Left ventricle myocardium inferior (tissue), 1 donor: ENCODE measurements around the gene CEP72. TPM values are rescaled to one million over a fixed set of nuclear protein-coding genes. Genes with fewer than 3 reads are reported as not detected.

Experiments used
- DNase-seq: peaks from one replicate; pipeline ENCODE4 v3.0.0-alpha.2; 2020
- H3K27ac ChIP-seq: fragments of 200-600 bp; replicated peaks from 2 replicates; pipeline ENCODE4 v1.8.0; 2021
- H3K27me3 ChIP-seq: fragments of 200-600 bp; 2 replicates; pipeline ENCODE4 v1.8.0; 2021; ENCODE audit warnings: low read depth
- H3K36me3 ChIP-seq: fragments of 200-600 bp; 2 replicates; pipeline ENCODE4 v1.8.0; 2021
- H3K4me1 ChIP-seq: fragments of 200-600 bp; 2 replicates; pipeline ENCODE4 v1.8.0; 2021
- H3K4me3 ChIP-seq: fragments of 200-600 bp; 2 replicates; pipeline ENCODE4 v1.8.0; 2021; ENCODE audit warnings: mild to moderate bottlenecking, moderate library complexity
- H3K9me3 ChIP-seq: fragments of 200-600 bp; replicated peaks from 2 replicates; pipeline ENCODE4 v1.8.0; 2021
- intact Hi-C: fragments of 100-400 bp; cut with micrococcal nuclease; formaldehyde crosslinking; loops from one replicate; pipeline ENCODE4 v1.11.0; 2022
- total RNA-seq: library from RNA; stranded (reverse); fragmentation: NEBNext Ultra II Directional; extraction: Animal tissue kit (Norgen Biotek cat#: 25700); gene quantifications from one replicate; pipeline ENCODE4 v1.2.1, GENCODE V29; 2021
- TF ChIP-seq, protein P1 (sequence below): fragments of 200-600 bp; IDR thresholded peaks from 2 replicates; pipeline ENCODE4 v1.8.0; 2021; ENCODE audit warnings: antibody characterized with exemption, mild to moderate bottlenecking, borderline replicate concordance
- donor health status: DM: no; HTN: yes; CAD: no; lungs with severe emphysema.

CEP72 gene
- total RNA-seq, 1 donor from 2014 or later = 1.7 TPM

DNA sequence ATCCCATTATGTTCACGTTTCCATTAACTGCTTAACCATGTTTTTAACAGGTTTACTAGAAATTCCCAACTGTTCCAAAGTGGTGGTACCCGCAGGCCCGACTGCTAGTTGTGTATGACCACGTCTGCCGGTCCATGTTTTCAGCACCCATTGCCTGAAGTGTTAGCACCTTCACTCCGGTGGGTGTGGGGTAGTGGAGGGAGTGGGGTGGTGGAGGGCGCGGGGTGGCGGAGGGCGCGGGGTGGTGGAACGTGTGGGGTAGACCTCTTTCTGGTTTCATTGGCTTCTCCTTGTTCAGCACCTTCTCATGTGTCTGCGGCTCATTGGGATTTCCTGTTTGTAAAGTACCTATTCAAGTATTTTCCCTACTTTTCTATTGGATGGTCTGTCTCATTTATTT is 43.3 kb downstream of the CEP72 start:
- Histone ChIP-seq H3K27ac (no peak overlapping the region), H3K4me1 (no peaks in the 10 kb centered on the region), H3K36me3 (peaks cover 22% of the 10 kb centered on the region), H3K9me3 (peaks cover 9% of the 10 kb centered on the region), H3K4me3 (no peak overlapping the region), H3K27me3 (no peaks in the 10 kb centered on the region)
- no peak for DNase-seq
- TF ChIP-seq, protein P1, sequence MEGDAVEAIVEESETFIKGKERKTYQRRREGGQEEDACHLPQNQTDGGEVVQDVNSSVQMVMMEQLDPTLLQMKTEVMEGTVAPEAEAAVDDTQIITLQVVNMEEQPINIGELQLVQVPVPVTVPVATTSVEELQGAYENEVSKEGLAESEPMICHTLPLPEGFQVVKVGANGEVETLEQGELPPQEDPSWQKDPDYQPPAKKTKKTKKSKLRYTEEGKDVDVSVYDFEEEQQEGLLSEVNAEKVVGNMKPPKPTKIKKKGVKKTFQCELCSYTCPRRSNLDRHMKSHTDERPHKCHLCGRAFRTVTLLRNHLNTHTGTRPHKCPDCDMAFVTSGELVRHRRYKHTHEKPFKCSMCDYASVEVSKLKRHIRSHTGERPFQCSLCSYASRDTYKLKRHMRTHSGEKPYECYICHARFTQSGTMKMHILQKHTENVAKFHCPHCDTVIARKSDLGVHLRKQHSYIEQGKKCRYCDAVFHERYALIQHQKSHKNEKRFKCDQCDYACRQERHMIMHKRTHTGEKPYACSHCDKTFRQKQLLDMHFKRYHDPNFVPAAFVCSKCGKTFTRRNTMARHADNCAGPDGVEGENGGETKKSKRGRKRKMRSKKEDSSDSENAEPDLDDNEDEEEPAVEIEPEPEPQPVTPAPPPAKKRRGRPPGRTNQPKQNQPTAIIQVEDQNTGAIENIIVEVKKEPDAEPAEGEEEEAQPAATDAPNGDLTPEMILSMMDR = no peak
- intact Hi-C loops = no loop called here

DNA sequence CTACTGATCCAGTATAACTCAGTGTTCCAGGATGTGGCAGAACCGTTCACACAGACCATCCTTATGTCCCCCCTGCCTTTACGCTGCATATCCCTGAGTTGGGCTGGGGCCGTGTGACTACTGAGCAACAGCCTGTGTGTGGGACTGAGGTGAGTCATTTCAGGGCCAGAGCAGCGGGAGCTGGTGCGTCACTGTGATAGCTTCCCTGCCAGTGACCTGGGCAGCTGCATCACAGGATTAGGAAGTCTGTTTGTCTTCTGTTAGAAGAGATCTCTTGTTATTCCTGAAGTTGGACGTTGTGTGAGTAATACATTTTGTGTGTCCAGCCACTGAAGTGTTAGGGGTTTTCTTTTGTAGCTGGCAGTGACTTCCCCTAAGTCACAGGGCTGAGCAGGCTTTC is 45.4 kb downstream of the CEP72 start:
- intact Hi-C loops = no loop called here
- Histone ChIP-seq H3K27ac (no peak overlapping the region), H3K9me3 (peaks cover 9% of the 10 kb centered on the region), H3K27me3 (no peaks in the 10 kb centered on the region), H3K4me3 (no peak overlapping the region), H3K36me3 (peaks cover 39% of the 10 kb centered on the region), H3K4me1 (no peaks in the 10 kb centered on the region)
- no peak for DNase-seq
- TF ChIP-seq, protein P1 = no peak

DNA sequence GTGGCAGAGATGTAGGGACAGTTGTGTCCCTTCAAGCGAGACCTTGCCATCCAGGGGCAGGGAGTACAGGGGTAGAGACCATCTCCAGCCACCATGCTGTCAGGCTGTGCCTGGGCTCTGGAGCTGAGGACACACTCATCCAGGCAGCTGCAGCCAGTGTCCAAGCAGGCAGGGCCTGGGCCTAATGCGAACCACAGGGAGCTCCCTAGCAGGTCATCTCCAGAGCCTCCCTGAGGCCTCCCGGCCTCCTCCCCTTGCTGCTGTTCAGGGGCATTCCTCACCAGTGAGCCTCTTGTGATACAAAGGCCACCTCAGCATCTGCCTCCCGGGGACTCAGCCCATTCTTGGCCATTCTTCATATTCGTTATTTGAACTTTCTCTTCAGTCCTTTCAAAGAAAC is 46.0 kb downstream of the CEP72 start:
- peaks cover 40% of the 10 kb centered on the region for H3K36me3 ChIP-seq

GRCh38 chr5:659496-660263 is 47.5 kb downstream of the CEP72 start:
- H3K36me3 ChIP-seq = peaks cover 55% of the 10 kb centered on the region
- H3K27me3 ChIP-seq = no peaks in the 10 kb centered on the region
- peaks cover 9% of the 10 kb centered on the region for H3K9me3 ChIP-seq
- no peak overlapping the region for H3K4me3 ChIP-seq
- H3K4me1 ChIP-seq = no peaks in the 10 kb centered on the region
- DNase-seq = no peak
- intact Hi-C loops = no loop called here
- TF ChIP-seq, protein P1 = no peak
- H3K27ac ChIP-seq = no peak overlapping the region

More for the DNA sequence above, 46.0 kb downstream of the CEP72 start:
- Histone ChIP-seq H3K27me3 (no peaks in the 10 kb centered on the region), H3K27ac (no peak overlapping the region), H3K9me3 (peaks cover 9% of the 10 kb centered on the region), H3K4me1 (no peaks in the 10 kb centered on the region), H3K4me3 (no peak overlapping the region)
- TF ChIP-seq, protein P1 = no peak
- intact Hi-C loops = no loop called here
- DNase-seq = no peak

DNA sequence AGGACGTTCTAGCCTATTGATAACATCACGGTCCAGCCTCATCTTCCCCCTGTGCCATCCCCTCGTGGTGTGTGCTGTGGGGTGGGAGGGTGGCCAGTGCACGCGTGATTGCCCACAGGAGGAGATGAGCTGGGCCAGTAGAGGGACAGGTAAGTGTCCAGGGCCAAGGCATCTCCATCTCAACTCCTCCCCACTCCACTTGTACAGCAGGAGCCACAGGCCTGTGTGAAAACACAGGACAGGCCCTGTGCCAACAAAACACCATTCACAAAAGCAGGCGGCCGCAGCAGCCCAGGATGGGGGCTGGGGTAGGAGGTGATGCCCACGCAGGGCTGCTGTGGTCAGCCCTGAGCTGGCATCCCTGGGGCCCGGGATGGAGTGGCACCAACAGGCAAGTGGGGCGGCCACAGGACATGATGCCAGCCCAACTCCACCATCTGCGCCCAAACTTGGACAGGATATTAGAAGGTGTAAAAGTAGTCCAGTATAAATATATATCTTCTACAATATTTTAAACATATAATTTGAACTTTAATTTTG is 48.4 kb downstream of the CEP72 start:
- intact Hi-C loops = no loop called here
- TF ChIP-seq, protein P1 = no peak
- H3K4me1 ChIP-seq = no peaks in the 10 kb centered on the region
- no peak for DNase-seq
- peaks cover 60% of the 10 kb centered on the region for H3K36me3 ChIP-seq
- H3K9me3 ChIP-seq = peaks cover 9% of the 10 kb centered on the region
- H3K4me3 ChIP-seq = no peak overlapping the region
- H3K27me3 ChIP-seq = no peaks in the 10 kb centered on the region
- no peak overlapping the region for H3K27ac ChIP-seq
